ENCODE results near the gene ZNF276. TPM values are rescaled to one million over a fixed set of nuclear protein-coding genes. Genes with fewer than 3 reads are reported as not detected.
"Not testable (repeated sequence)": the region's sequence is repeated elsewhere in the genome, so short reads cannot be mapped to it uniquely, and the experiment has no call there.

Gene ZNF276, protein sequence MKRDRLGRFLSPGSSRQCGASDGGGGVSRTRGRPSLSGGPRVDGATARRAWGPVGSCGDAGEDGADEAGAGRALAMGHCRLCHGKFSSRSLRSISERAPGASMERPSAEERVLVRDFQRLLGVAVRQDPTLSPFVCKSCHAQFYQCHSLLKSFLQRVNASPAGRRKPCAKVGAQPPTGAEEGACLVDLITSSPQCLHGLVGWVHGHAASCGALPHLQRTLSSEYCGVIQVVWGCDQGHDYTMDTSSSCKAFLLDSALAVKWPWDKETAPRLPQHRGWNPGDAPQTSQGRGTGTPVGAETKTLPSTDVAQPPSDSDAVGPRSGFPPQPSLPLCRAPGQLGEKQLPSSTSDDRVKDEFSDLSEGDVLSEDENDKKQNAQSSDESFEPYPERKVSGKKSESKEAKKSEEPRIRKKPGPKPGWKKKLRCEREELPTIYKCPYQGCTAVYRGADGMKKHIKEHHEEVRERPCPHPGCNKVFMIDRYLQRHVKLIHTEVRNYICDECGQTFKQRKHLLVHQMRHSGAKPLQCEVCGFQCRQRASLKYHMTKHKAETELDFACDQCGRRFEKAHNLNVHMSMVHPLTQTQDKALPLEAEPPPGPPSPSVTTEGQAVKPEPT
- total RNA-seq, result 16.2 to 23.0 TPM (median 17.4 TPM) in 3 replicates
- long read RNA-seq, full-length matches to known transcripts, result 6 of 24 reads
- long read RNA-seq, partial matches to known transcripts, result 1 of 24 reads
- long read RNA-seq, other reads (novel, unspliced or antisense), result 17 of 24 reads

DNA sequence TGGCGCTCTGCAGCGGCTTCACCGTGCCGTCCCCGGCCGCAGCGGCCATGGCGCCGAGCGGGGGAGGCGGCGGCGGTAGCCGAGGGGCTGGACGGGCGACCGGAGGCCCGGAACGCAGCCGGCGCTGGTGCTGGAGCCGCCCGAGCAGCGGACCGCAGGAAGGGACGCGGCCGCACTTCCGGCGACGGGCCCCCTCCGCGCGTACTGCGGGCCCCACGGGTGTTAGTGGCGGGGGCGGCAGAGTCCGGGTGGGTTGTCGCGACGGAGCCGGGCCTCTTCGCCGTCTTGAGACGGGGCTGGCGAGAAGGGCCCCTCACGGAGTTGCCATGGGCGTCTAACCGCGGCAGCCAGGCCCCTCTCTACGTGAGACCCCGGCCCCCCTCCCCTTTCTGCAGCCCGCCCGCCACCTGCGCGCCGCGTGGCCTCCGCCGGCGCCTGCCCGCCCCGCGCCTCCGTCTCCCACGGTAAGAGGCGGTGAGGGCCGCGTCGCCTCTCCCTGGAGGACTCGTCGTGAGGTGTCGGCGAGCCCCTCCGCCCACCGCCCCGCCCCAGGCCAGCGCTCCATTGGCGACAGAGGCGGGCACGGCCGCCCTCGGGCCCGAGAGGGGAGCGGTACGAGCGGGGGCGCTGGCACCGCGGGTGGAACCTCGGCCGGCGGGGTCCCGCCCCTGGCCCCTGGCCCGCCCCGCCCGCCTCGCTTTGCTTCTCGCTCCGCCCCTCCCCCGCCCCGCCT is at the start of gene ZNF276, which contains the start of gene VPS9D1:
ZNF276 (plus strand) TSS at position 725 of the 733 bp plus-strand sequence. CDS start 104 bp downstream, outside the sequence.
VPS9D1 (minus strand) TSS at position 86 of the 733 bp plus-strand sequence; CDS start at position 49, 37 bp downstream.
- Mint-ChIP-seq H3K4me1 (ENCODE audit: low read depth) (peaks cover 30% of the 10 kb centered on the region), H3K9me3 (ENCODE audit: low read depth) (no peaks in the 10 kb centered on the region), H3K36me3 (ENCODE audit: low read depth) (peaks cover 9% of the 10 kb centered on the region), H3K27ac (ENCODE audit: unreplicated experiment) (peak within 1 kb of the TSS; percentile 85), H3K27me3 (ENCODE audit: low read depth) (no peaks in the 10 kb centered on the region), H3K4me3 (ENCODE audit: unreplicated experiment) (peak within 1 kb of the TSS; percentile 82)
- no peak for DNase-seq (ENCODE audit: low spot score)
- TF ChIP-seq CTCF (IDR thresholded peaks at IDR 0.05), result no peak

GRCh38 chr16:89671565-89671964 is 49.8 kb upstream of the ZNF276 start:
- H3K9me3 Mint-ChIP-seq (ENCODE audit: low read depth); H3K36me3 Mint-ChIP-seq (ENCODE audit: low read depth); H3K27ac Mint-ChIP-seq (ENCODE audit: unreplicated experiment); H3K27me3 Mint-ChIP-seq (ENCODE audit: low read depth); H3K4me1 Mint-ChIP-seq (ENCODE audit: low read depth); DNase-seq (ENCODE audit: low spot score); H3K4me3 Mint-ChIP-seq (ENCODE audit: unreplicated experiment): not testable (repeated sequence)

DNA sequence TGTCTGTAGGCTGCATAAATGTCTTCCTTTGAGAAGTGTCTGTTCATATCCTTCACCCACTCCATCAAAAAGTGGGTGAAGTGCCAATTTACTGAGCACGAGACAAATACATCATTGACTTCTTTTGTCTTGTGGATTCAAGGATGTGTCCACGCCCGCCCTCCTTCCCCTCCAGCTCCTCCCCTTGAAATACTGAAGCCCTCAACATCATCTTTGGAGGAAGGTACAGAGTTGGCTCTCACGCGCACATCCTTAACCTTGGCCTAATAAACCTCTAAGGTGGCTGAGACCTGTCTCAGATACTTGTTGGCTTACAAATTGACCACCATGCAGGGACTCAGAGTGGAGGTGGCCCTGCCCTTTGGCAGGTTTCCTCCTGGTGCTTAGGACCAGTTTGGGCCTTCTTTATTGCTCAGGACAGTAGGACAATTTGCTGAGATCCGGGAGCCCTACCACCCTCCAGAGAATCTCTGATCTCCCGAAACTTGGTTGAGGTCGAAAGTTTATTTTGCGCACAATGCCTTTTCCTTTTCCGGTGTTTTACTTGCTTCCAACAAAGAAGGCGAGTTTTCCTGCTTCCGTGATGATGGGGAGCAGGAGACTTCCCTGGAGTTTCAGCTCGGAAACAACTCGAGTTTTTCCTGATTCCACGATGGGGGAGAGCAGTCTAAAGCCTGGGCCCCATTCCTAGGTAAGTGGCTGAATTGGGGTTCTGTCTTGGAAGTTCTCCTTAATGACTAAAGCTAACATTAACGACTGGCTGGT is 49.0 kb upstream of the ZNF276 start:
- Mint-ChIP-seq H3K9me3 (ENCODE audit: low read depth) (no peaks in the 10 kb centered on the region), H3K4me3 (ENCODE audit: unreplicated experiment) (no peak overlapping the region), H3K4me1 (ENCODE audit: low read depth) (peaks cover 5% of the 10 kb centered on the region), H3K27me3 (ENCODE audit: low read depth) (no peaks in the 10 kb centered on the region), H3K27ac (ENCODE audit: unreplicated experiment) (no peak overlapping the region), H3K36me3 (ENCODE audit: low read depth) (no peaks in the 10 kb centered on the region)
- peak; percentile 15 for DNase-seq (ENCODE audit: low spot score)
- TF ChIP-seq CTCF (IDR thresholded peaks at IDR 0.05), result no peak

- H3K27me3 Mint-ChIP-seq (ENCODE audit: low read depth), result no peaks in the 10 kb centered on the region
- no peaks in the 10 kb centered on the region for H3K4me1 Mint-ChIP-seq (ENCODE audit: low read depth)
- no peaks in the 10 kb centered on the region for H3K9me3 Mint-ChIP-seq (ENCODE audit: low read depth)
- DNase-seq (ENCODE audit: low spot score), result no peak
- peaks cover 2% of the 10 kb centered on the region for H3K36me3 Mint-ChIP-seq (ENCODE audit: low read depth)
- no peak for TF ChIP-seq CTCF (IDR thresholded peaks at IDR 0.05)
- H3K4me3 Mint-ChIP-seq (ENCODE audit: unreplicated experiment), result no peak overlapping the region
- H3K27ac Mint-ChIP-seq (ENCODE audit: unreplicated experiment), result no peak overlapping the region
These were observed 43.1 kb upstream of the ZNF276 start for GRCh38 chr16:89678258-89678657.

GRCh38 chr16:89685916-89686315 is 35.4 kb upstream of the ZNF276 start:
- peaks cover 15% of the 10 kb centered on the region for H3K4me1 Mint-ChIP-seq (ENCODE audit: low read depth)
- peaks cover 11% of the 10 kb centered on the region for H3K36me3 Mint-ChIP-seq (ENCODE audit: low read depth)
- H3K27me3 Mint-ChIP-seq (ENCODE audit: low read depth), result no peaks in the 10 kb centered on the region
- DNase-seq (ENCODE audit: low spot score), result peak; percentile 53
- peak overlapping the region; percentile 38 for H3K4me3 Mint-ChIP-seq (ENCODE audit: unreplicated experiment)
- H3K27ac Mint-ChIP-seq (ENCODE audit: unreplicated experiment), result no peak overlapping the region
- no peak for TF ChIP-seq CTCF (IDR thresholded peaks at IDR 0.05)
- peaks cover 5% of the 10 kb centered on the region for H3K9me3 Mint-ChIP-seq (ENCODE audit: low read depth)

All from chondrocyte (in vitro differentiated cells).